K562 (cell line): ENCODE measurements around the gene ZNF273. TPM values are rescaled to one million over a fixed set of nuclear protein-coding genes. Genes with fewer than 3 reads are reported as not detected.
A peak's percentile ranks its signal among the peaks of the same experiment; 100 is the strongest.

Source experiments
- ATF7 ChIP-seq: fragments of 450-650 bp; IDR thresholded peaks from 2 replicates; pipeline ENCODE4 v1.7.1; 2014; ENCODE audit warnings: mild to moderate bottlenecking, moderate library complexity
- EP400 ChIP-seq: fragments of 450-650 bp; IDR thresholded peaks from 2 replicates; pipeline ENCODE4 v1.6.1; 2017; ENCODE audit warnings: antibody characterized with exemption, mild to moderate bottlenecking, moderate library complexity
- KAT7 ChIP-seq: sonication (generic); formaldehyde crosslinking; IDR thresholded peaks from 2 replicates; pipeline ENCODE4 v1.8.0; 2022; ENCODE audit warnings: missing genetic modification reagents, mild to moderate bottlenecking, borderline replicate concordance
- MLX ChIP-seq, 2 experiments: fragments of 450-650 bp in 1 of 2; sonication (generic) in 1 of 2; formaldehyde crosslinking; conservative IDR thresholded peaks; 2 replicates each; pipeline versions ENCODE4 v1.4.0 to v1.8.1; 2020 to 2022; ENCODE audit warnings: mild to moderate bottlenecking in 1 of 2, missing genetic modification reagents in 1 of 2
- POLR2H ChIP-seq: IDR thresholded peaks from 2 replicates; pipeline ENCODE4 v1.6.1; 2016; ENCODE audit warnings: missing genetic modification characterization, low read depth, mild to moderate bottlenecking, control low read depth, missing compliant biosample characterization, moderate library complexity
- PRDM10 ChIP-seq: fragments of 450-650 bp; IDR thresholded peaks from 2 replicates; pipeline ENCODE4 v1.6.1; 2018; ENCODE audit not compliant: partially characterized antibody
- RBM25 ChIP-seq: fragments of 200-400 bp; formaldehyde crosslinking; IDR thresholded peaks from 2 replicates; pipeline ENCODE4 v1.6.1; 2018; ENCODE audit warnings: low read length, low read depth, moderate library complexity; ENCODE audit not compliant: severe bottlenecking
- RFX5 ChIP-seq: IDR thresholded peaks from 2 replicates; pipeline ENCODE4 v1.6.1; 2011; ENCODE audit warnings: low read depth, mild to moderate bottlenecking, improper control_type of control experiment, low read length
- SMAD1 ChIP-seq: fragments of 150-350 bp; IDR thresholded peaks from 2 replicates; pipeline ENCODE4 v1.6.1; 2014; ENCODE audit warnings: low read length, low read depth; ENCODE audit not compliant: partially characterized antibody
- TEAD1 ChIP-seq, 2 experiments: fragments of 450-650 bp in 1 of 2; sonication (generic) in 1 of 2; formaldehyde crosslinking; IDR thresholded peaks; 2 replicates each; pipeline versions ENCODE4 v1.4.0 to v1.8.0; 2020 to 2022; ENCODE audit warnings: mild to moderate bottlenecking in 2 of 2, missing genetic modification reagents in 1 of 2
- ZFP36 ChIP-seq: fragments of 150-350 bp; IDR thresholded peaks from 2 replicates; pipeline ENCODE4 v1.6.1; 2018; ENCODE audit warnings: low read length, low read depth; ENCODE audit not compliant: partially characterized antibody
- ZNF740 ChIP-seq, 3 experiments: fragments of 200-800 bp in 1 of 3; sonication (Bioruptor generic) in 1 of 3; sonication (generic) in 1 of 3; formaldehyde crosslinking in 1 of 3; IDR thresholded peaks; 2 replicates each; pipeline versions ENCODE4 v1.6.1 to v1.8.0; 2016 to 2022; ENCODE audit warnings: mild to moderate bottlenecking in 2 of 3, missing compliant biosample characterization in 2 of 3, missing genetic modification characterization in 2 of 3, missing genetic modification reagents in 1 of 3
- polyA plus RNA-seq, 8 experiments: library from polyadenylated mRNA; depleted of rRNA in 4 of 8; stranded (reverse) in 5 of 8; unstranded in 3 of 8; fragments of >200 nt; fragmentation: Nextera tagmentation in 2 of 8; fragmentation: Illumina TruSeq in 1 of 8; extraction: Ambion mirVana in 2 of 8; extraction: Trizol in 1 of 8; gene quantifications; 2 replicates each; pipeline versions ENCODE4 v1.2.1 to v1.2.3, GENCODE V29; 2011 to 2014; ENCODE audit warnings: inconsistent platforms in 1 of 8, missing spikeins in 1 of 8
- total RNA-seq, 7 experiments: library from RNA; depleted of rRNA in 6 of 7; stranded (reverse); fragments of >200 nt in 6 of 7; fragmentation: Illumina TruSeq in 2 of 7; extraction: Trizol in 2 of 7; gene quantifications; 2 replicates each; pipeline versions ENCODE4 v1.2.1 to v1.2.3, GENCODE V29; 2011 to 2021; ENCODE audit warnings: low replicate concordance in 1 of 7
- TF ChIP-seq, protein P1 (sequence below): fragments of 450-650 bp; IDR thresholded peaks from 2 replicates; pipeline ENCODE4 v1.6.1; 2016
- TF ChIP-seq, protein P2 (sequence below): fragments of 250-450 bp; sonication (Bioruptor Pico); IDR thresholded peaks from 2 replicates; pipeline ENCODE4 v1.8.0; 2022; ENCODE audit warnings: moderate library complexity, mild to moderate bottlenecking, inconsistent platforms
- TF ChIP-seq, protein P3 (sequence below): fragments of 450-650 bp; IDR thresholded peaks from 2 replicates; pipeline ENCODE4 v1.6.1; 2016; ENCODE audit warnings: borderline replicate concordance

ZNF273 gene
- total and polyA plus RNA-seq, 9 of the 15 experiments (the other 6 are each of a cell fraction or from before 2014, with no cell fraction given): 13.3 to 37.0 (median 20.7) TPM

GRCh38 chr7:64902806-64903721 is at the start of gene ZNF273 (continued):
- 0 out of 4 replicates have a peak, but pooled peaks of 1 of the 2 experiments have one; percentile 31 for TF ChIP-seq TEAD1 (CRISPR knock-in tag; IDR thresholded peaks at IDR 0.05)
- peak; percentile 79 for TF ChIP-seq POLR2H (tag)
- TF ChIP-seq ATF7: peak; percentile 64; the same call in 1 of the 2 replicates
- TF ChIP-seq RFX5: 0 out of 2 replicates have a peak, but pooled peaks have one; percentile 40
- TF ChIP-seq, protein P1, sequence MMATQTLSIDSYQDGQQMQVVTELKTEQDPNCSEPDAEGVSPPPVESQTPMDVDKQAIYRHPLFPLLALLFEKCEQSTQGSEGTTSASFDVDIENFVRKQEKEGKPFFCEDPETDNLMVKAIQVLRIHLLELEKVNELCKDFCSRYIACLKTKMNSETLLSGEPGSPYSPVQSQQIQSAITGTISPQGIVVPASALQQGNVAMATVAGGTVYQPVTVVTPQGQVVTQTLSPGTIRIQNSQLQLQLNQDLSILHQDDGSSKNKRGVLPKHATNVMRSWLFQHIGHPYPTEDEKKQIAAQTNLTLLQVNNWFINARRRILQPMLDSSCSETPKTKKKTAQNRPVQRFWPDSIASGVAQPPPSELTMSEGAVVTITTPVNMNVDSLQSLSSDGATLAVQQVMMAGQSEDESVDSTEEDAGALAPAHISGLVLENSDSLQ: peak; percentile 97
- peak; percentile 75 for TF ChIP-seq RBM25
- peak; percentile 55 for TF ChIP-seq ZFP36
- TF ChIP-seq EP400: peak; percentile 69
- TF ChIP-seq, protein P2, sequence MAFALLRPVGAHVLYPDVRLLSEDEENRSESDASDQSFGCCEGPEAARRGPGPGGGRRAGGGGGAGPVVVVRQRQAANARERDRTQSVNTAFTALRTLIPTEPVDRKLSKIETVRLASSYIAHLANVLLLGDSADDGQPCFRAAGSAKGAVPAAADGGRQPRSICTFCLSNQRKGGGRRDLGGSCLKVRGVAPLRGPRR: no peak
- TF ChIP-seq MLX (CRISPR knock-in tag; conservative IDR thresholded peaks at IDR 0.05): no peak
- TF ChIP-seq SMAD1: peak; percentile 32
- no peak for TF ChIP-seq ZNF740 (CRISPR knock-in tag; IDR thresholded peaks at IDR 0.05)
- TF ChIP-seq ZNF740 (tag; IDR thresholded peaks at IDR 0.05): no peak
- TF ChIP-seq KAT7: no peak
- peak; percentile 69 for TF ChIP-seq PRDM10
- TF ChIP-seq, protein P3, sequence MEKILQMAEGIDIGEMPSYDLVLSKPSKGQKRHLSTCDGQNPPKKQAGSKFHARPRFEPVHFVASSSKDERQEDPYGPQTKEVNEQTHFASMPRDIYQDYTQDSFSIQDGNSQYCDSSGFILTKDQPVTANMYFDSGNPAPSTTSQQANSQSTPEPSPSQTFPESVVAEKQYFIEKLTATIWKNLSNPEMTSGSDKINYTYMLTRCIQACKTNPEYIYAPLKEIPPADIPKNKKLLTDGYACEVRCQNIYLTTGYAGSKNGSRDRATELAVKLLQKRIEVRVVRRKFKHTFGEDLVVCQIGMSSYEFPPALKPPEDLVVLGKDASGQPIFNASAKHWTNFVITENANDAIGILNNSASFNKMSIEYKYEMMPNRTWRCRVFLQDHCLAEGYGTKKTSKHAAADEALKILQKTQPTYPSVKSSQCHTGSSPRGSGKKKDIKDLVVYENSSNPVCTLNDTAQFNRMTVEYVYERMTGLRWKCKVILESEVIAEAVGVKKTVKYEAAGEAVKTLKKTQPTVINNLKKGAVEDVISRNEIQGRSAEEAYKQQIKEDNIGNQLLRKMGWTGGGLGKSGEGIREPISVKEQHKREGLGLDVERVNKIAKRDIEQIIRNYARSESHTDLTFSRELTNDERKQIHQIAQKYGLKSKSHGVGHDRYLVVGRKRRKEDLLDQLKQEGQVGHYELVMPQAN: peak; percentile 81
